Osteoblast (primary cell): ENCODE measurements around the gene TAF1A. TPM values are rescaled to one million over a fixed set of nuclear protein-coding genes. Genes with fewer than 3 reads are reported as not detected.
A peak's percentile ranks its signal among the peaks of the same experiment; 100 is the strongest.

Experiments
- DNase-seq: peaks from one replicate; pipeline ENCODE4 v3.0.0; 2011; ENCODE audit warnings: low spot score, mixed read lengths; ENCODE audit not compliant: insufficient read length; ENCODE audit errors: missing footprints
- H2AFZ ChIP-seq: 2 replicates; pipeline ENCODE4 v1.6.0; 2011; ENCODE audit warnings: mild to moderate bottlenecking, low read length
- H3K27ac ChIP-seq: 2 replicates; pipeline ENCODE4 v1.5.1; 2011; ENCODE audit warnings: mild to moderate bottlenecking, low read depth, low read length, moderate library complexity
- H3K27me3 ChIP-seq: 2 replicates; pipeline ENCODE4 v1.6.0; 2012; ENCODE audit warnings: mild to moderate bottlenecking, control low read depth, inconsistent platforms, low read length, moderate library complexity; ENCODE audit not compliant: insufficient read depth
- H3K36me3 ChIP-seq: 2 replicates; pipeline ENCODE4 v1.5.1; 2011; ENCODE audit warnings: mild to moderate bottlenecking, low read length, control low read depth, moderate library complexity; ENCODE audit not compliant: insufficient read depth
- H3K4me1 ChIP-seq: 2 replicates; pipeline ENCODE4 v1.5.1; 2011; ENCODE audit warnings: mild to moderate bottlenecking, low read length, control low read depth, moderate library complexity; ENCODE audit not compliant: insufficient read depth
- H3K4me2 ChIP-seq: 2 replicates; pipeline ENCODE4 v1.6.0; 2011; ENCODE audit warnings: mild to moderate bottlenecking, low read length; ENCODE audit not compliant: insufficient read depth
- H3K4me3 ChIP-seq: fragments of 200-600 bp; sonication (generic); 3 replicates; pipeline ENCODE4 v1.5.1; 2012; ENCODE audit warnings: mild to moderate bottlenecking, low read length, inconsistent platforms; ENCODE audit not compliant: insufficient read depth
- H3K79me2 ChIP-seq: 2 replicates; pipeline ENCODE4 v1.6.0; 2012; ENCODE audit warnings: mild to moderate bottlenecking, low read length, control low read depth, inconsistent platforms; ENCODE audit not compliant: insufficient read depth
- H3K9me3 ChIP-seq: 2 replicates; pipeline ENCODE4 v1.5.1; 2011; ENCODE audit warnings: low read depth, low read length, control low read depth
- H4K20me1 ChIP-seq: 2 replicates; pipeline ENCODE4 v1.6.0; 2012; ENCODE audit warnings: mild to moderate bottlenecking, low read length, control low read depth; ENCODE audit not compliant: insufficient read depth
- total RNA-seq: library from RNA; depleted of rRNA; stranded (reverse); fragments of >200 nt; gene quantifications from 2 replicates; pipeline ENCODE4 v1.2.3, GENCODE V29; 2012
- TF ChIP-seq, protein P1 (sequence below): IDR thresholded peaks from 2 replicates; pipeline ENCODE4 v1.5.1; 2011; ENCODE audit warnings: mild to moderate bottlenecking, low read depth, low read length, moderate library complexity; ENCODE audit errors: extremely low read depth

The TAF1A gene
- total RNA-seq, 1 donor: 9.4 TPM

DNA sequence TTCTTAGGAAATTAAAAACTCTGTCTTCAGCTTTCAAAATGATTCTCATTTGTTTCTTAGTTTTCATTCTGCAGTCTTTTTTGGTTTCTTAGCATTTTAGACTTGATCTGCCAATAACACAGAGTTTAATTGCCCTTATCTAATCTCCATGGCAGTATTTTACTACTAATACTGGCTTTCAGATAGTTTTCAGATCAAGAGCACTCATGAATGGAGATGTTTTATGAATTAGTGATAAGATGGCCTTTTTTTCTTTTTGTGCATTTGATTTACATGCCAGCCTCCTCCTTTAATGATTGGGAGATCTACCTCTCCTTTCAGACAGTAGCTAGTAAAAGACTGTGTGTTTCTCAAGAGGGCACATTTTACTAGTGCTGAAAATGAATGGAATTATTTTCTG is 33.7 kb upstream of the TAF1A start:
- Histone ChIP-seq H3K9me3 (no peaks in the 10 kb centered on the region), H3K36me3 (peaks cover 34% of the 10 kb centered on the region), H3K4me3 (no peak overlapping the region), H2AFZ (no peak overlapping the region), H3K4me2 (no peak overlapping the region), H3K27ac (no peak overlapping the region), H3K4me1 (peaks cover 19% of the 10 kb centered on the region), H3K79me2 (peaks cover 30% of the 10 kb centered on the region), H3K27me3 (no peaks in the 10 kb centered on the region), H4K20me1 (peaks cover 7% of the 10 kb centered on the region)
- no peak for DNase-seq
- TF ChIP-seq, protein P1, sequence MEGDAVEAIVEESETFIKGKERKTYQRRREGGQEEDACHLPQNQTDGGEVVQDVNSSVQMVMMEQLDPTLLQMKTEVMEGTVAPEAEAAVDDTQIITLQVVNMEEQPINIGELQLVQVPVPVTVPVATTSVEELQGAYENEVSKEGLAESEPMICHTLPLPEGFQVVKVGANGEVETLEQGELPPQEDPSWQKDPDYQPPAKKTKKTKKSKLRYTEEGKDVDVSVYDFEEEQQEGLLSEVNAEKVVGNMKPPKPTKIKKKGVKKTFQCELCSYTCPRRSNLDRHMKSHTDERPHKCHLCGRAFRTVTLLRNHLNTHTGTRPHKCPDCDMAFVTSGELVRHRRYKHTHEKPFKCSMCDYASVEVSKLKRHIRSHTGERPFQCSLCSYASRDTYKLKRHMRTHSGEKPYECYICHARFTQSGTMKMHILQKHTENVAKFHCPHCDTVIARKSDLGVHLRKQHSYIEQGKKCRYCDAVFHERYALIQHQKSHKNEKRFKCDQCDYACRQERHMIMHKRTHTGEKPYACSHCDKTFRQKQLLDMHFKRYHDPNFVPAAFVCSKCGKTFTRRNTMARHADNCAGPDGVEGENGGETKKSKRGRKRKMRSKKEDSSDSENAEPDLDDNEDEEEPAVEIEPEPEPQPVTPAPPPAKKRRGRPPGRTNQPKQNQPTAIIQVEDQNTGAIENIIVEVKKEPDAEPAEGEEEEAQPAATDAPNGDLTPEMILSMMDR: no peak

DNA sequence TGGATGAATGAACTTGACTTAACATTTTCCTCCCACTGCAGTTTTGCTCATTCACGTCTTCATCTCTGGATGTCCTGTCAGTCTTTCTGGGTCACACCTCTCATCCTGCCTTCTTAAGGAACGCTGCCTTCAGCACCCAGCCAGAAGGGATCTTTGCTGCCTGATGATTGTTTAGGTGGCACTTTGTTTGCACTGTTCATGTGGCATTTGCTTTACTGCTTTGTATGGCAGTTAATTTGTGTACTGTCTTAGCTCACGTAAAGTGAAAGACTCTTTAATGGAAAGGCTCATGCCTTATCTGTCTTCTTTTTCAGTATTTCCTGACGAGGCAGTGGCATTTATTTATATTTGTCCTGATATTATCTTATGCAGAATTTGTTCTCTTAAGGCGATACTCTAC is 33.0 kb upstream of the TAF1A start:
- no peaks in the 10 kb centered on the region for H3K9me3 ChIP-seq
- peaks cover 30% of the 10 kb centered on the region for H3K79me2 ChIP-seq
- peaks cover 7% of the 10 kb centered on the region for H4K20me1 ChIP-seq
- no peak overlapping the region for H3K27ac ChIP-seq
- H3K36me3 ChIP-seq: peaks cover 27% of the 10 kb centered on the region
- DNase-seq: no peak
- no peaks in the 10 kb centered on the region for H3K27me3 ChIP-seq
- H2AFZ ChIP-seq: no peak overlapping the region
- H3K4me3 ChIP-seq: no peak overlapping the region
- TF ChIP-seq, protein P1: no peak
- H3K4me2 ChIP-seq: no peak overlapping the region
- H3K4me1 ChIP-seq: peaks cover 18% of the 10 kb centered on the region

DNA sequence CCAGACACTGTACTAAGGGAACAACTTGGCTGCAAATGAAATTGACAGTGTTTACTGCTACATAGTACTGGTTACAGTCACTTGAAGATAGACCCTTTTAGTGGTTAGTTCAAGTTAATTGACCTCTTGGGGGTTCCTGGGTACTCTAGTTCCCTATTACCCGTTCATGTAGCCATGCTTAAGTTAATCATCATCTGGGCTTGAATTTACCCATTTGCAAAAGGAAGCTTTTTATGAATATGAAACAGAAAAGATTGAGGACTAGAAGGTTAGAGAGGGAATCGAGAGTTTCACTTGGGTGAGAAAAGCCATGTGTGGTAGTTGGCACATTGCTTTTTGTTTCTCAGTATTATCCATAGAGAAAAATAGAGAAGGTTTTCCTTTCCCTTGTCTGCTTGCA is 30.8 kb upstream of the TAF1A start:
- Histone ChIP-seq H3K4me2 (no peak overlapping the region), H3K9me3 (no peaks in the 10 kb centered on the region), H3K27ac (no peak overlapping the region), H3K4me3 (no peak overlapping the region), H3K4me1 (peaks cover 16% of the 10 kb centered on the region), H2AFZ (no peak overlapping the region), H4K20me1 (peaks cover 7% of the 10 kb centered on the region), H3K79me2 (peaks cover 30% of the 10 kb centered on the region), H3K27me3 (no peaks in the 10 kb centered on the region), H3K36me3 (peaks cover 20% of the 10 kb centered on the region)
- TF ChIP-seq, protein P1: no peak
- no peak for DNase-seq

DNA sequence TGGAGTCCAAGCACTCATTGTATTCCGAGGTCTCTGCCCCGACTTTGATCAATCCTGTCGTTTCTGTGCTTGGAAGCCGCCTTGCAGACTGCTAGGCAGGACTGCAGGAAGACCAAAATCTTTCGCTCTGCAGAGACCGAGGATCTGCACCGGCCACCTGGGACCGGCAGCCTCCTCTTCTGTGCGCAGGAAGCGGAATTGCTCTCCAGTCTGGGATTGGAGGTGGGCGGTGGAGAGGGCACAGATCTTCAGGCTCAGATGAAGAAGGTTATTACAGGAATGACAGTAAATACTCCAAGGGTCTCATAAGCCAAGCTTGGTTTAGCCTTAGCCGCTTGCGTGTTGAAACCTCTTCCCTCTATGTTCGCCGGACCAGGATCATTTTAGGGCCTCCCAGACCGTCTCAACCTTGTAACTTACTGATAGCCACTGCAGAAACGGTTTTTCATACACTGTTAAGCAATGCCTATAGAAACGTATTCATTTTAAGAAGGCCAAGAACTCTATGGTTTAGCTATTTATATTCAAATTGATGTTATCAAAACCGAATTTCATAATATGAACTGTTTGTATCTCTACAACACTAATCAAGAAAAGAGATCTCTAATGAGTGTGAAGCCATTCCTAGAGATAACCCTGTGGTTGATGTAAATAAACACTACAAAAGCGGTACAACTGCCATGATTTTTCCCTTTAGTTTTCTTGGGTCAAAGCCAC is 29.3 kb upstream of the TAF1A start:
- peaks cover 7% of the 10 kb centered on the region for H4K20me1 ChIP-seq
- peak overlapping the region; percentile 83 for H3K4me2 ChIP-seq
- peaks cover 30% of the 10 kb centered on the region for H3K79me2 ChIP-seq
- H2AFZ ChIP-seq: peak overlapping the region; percentile 82
- TF ChIP-seq, protein P1: no peak
- H3K4me1 ChIP-seq: peaks cover 16% of the 10 kb centered on the region
- H3K36me3 ChIP-seq: peaks cover 8% of the 10 kb centered on the region
- H3K27me3 ChIP-seq: no peaks in the 10 kb centered on the region
- peak overlapping the region; percentile 83 for H3K4me3 ChIP-seq
- H3K9me3 ChIP-seq: no peaks in the 10 kb centered on the region
- peak; percentile 91 for DNase-seq
- H3K27ac ChIP-seq: peak overlapping the region; percentile 51
